Activated T-cell treated with anti-CD3 and anti-CD28 coated beads, Interleukin-2, amount 50 U/mL, for 72 hours (primary cell): ENCODE measurements around the gene AFF1. TPM values are rescaled to one million over a fixed set of nuclear protein-coding genes. Genes with fewer than 3 reads are reported as not detected.
A peak's percentile ranks its signal among the peaks of the same experiment; 100 is the strongest.
"Not testable (repeated sequence)": the region's sequence is repeated elsewhere in the genome, so short reads cannot be mapped to it uniquely, and the experiment has no call there.

Experiments
- ATAC-seq, 2 donors: fragments of 150-1000 bp; cut with Tn5 transposase; replicated peaks in 1 of 2; 2 replicates each; pipeline ENCODE4 v1.10.0; 2021; ENCODE audit warnings: moderate library complexity in 2 of 2, mild to moderate bottlenecking in 1 of 2
- DNase-seq, 2 donors: peaks; one replicate each; pipeline ENCODE4 v3.0.0; 2021 to 2022; ENCODE audit warnings: mixed read lengths in 1 of 2
- H3K27ac Mint-ChIP-seq: one replicate; pipeline ENCODE4 v1.8.0; 2022; ENCODE audit warnings: mild to moderate bottlenecking, moderate library complexity, mixed read lengths
- H3K27me3 Mint-ChIP-seq: one replicate; pipeline ENCODE4 v1.8.0; 2022; ENCODE audit warnings: low read depth, mixed read lengths
- H3K36me3 Mint-ChIP-seq, 2 donors: one replicate each; pipeline ENCODE4 v1.8.0; 2022; ENCODE audit warnings: mixed read lengths in 2 of 2, mild to moderate bottlenecking in 1 of 2; ENCODE audit not compliant: insufficient read depth in 2 of 2
- H3K4me1 Mint-ChIP-seq: one replicate; pipeline ENCODE4 v1.8.0; 2022; ENCODE audit warnings: low read depth, mixed read lengths
- H3K4me3 Mint-ChIP-seq, 2 donors: one replicate each; pipeline ENCODE4 v1.8.0; 2022; ENCODE audit warnings: mild to moderate bottlenecking in 2 of 2, mixed read lengths in 2 of 2, moderate library complexity in 2 of 2
- H3K9me3 Mint-ChIP-seq, 2 donors: one replicate each; pipeline ENCODE4 v1.8.0; 2022; ENCODE audit warnings: mixed read lengths in 2 of 2
- total RNA-seq, 2 donors: library from RNA; stranded (reverse); gene quantifications; one replicate each; pipeline ENCODE4 v1.2.3, GENCODE V29; 2022

Gene AFF1
- total RNA-seq, 2 donors from 2014 or later: 57.5 to 68.6 TPM

- H3K27me3 Mint-ChIP-seq: no peaks in the 10 kb centered on the region
- H3K36me3 Mint-ChIP-seq: peaks cover 0 to 1% of the 10 kb centered on the region in 2 donors
- no peak overlapping the region for H3K27ac Mint-ChIP-seq
- DNase-seq: no peak
- no peak for ATAC-seq
- no peak overlapping the region for H3K4me3 Mint-ChIP-seq
- H3K4me1 Mint-ChIP-seq: peaks cover 67% of the 10 kb centered on the region
- H3K9me3 Mint-ChIP-seq: no peaks in the 10 kb centered on the region
These were observed 144.2 kb downstream of the AFF1 start for GRCh38 chr4:87078987-87079486.

- no peak overlapping the region for H3K4me3 Mint-ChIP-seq
- H3K36me3 Mint-ChIP-seq: peaks cover 2 to 6% of the 10 kb centered on the region in 2 donors
- DNase-seq (no peak), ATAC-seq (no peak)
- H3K9me3 Mint-ChIP-seq: no peaks in the 10 kb centered on the region
- H3K4me1 Mint-ChIP-seq: peaks cover 65% of the 10 kb centered on the region
- H3K27ac Mint-ChIP-seq: no peak overlapping the region
- no peaks in the 10 kb centered on the region for H3K27me3 Mint-ChIP-seq
These were observed 145.2 kb downstream of the AFF1 start for GRCh38 chr4:87079967-87080366.

GRCh38 chr4:87080462-87080861, 145.7 kb downstream of the AFF1 start:
- DNase-seq (no peak), ATAC-seq (no peak)
- Mint-ChIP-seq H3K4me1 (peaks cover 62% of the 10 kb centered on the region), H3K9me3 (no peaks in the 10 kb centered on the region), H3K27ac (no peak overlapping the region), H3K27me3 (no peaks in the 10 kb centered on the region), H3K4me3 (no peak overlapping the region), H3K36me3 (peaks cover 2 to 6% of the 10 kb centered on the region in 2 donors)

- no peak for ATAC-seq
These were observed 147.0 kb downstream of the AFF1 start for GRCh38 chr4:87081826-87082225.

GRCh38 chr4:87085732-87086131, 150.9 kb downstream of the AFF1 start:
- peaks cover 32% of the 10 kb centered on the region for H3K4me1 Mint-ChIP-seq
- not testable (repeated sequence) for H3K4me3 Mint-ChIP-seq, H3K27me3 Mint-ChIP-seq, H3K27ac Mint-ChIP-seq, H3K9me3 Mint-ChIP-seq, DNase-seq, H3K36me3 Mint-ChIP-seq, ATAC-seq

More at GRCh38 chr4:87081826-87082225, 147.0 kb downstream of the AFF1 start:
- H3K9me3 Mint-ChIP-seq: no peaks in the 10 kb centered on the region
- peaks cover 2 to 6% of the 10 kb centered on the region in 2 donors for H3K36me3 Mint-ChIP-seq
- DNase-seq: no peak
- peaks cover 55% of the 10 kb centered on the region for H3K4me1 Mint-ChIP-seq
- no peaks in the 10 kb centered on the region for H3K27me3 Mint-ChIP-seq
- H3K27ac Mint-ChIP-seq: no peak overlapping the region
- H3K4me3 Mint-ChIP-seq: no peak overlapping the region

GRCh38 chr4:87086143-87086805, 151.5 kb downstream of the AFF1 start:
- H3K4me3 Mint-ChIP-seq: no peak overlapping the region
- no peak overlapping the region for H3K27ac Mint-ChIP-seq

GRCh38 chr4:87087015-87087414, 152.2 kb downstream of the AFF1 start:
- peaks cover 33% of the 10 kb centered on the region for H3K4me1 Mint-ChIP-seq
- no peak overlapping the region for H3K4me3 Mint-ChIP-seq
- no peaks in the 10 kb centered on the region for H3K27me3 Mint-ChIP-seq
- no peak for ATAC-seq
- H3K36me3 Mint-ChIP-seq: peaks cover 2 to 5% of the 10 kb centered on the region in 2 donors
- no peak for DNase-seq
- no peaks in the 10 kb centered on the region for H3K9me3 Mint-ChIP-seq
- H3K27ac Mint-ChIP-seq: no peak overlapping the region

More at GRCh38 chr4:87086143-87086805, 151.5 kb downstream of the AFF1 start:
- Mint-ChIP-seq H3K4me1 (peaks cover 30% of the 10 kb centered on the region), H3K27me3 (no peaks in the 10 kb centered on the region), H3K36me3 (peaks cover 2 to 5% of the 10 kb centered on the region in 2 donors), H3K9me3 (no peaks in the 10 kb centered on the region)
- ATAC-seq (no peak), DNase-seq (no peak)

GRCh38 chr4:87087420-87087819, 152.6 kb downstream of the AFF1 start:
- Mint-ChIP-seq H3K27ac (no peak overlapping the region), H3K4me3 (no peak overlapping the region), H3K4me1 (peaks cover 37% of the 10 kb centered on the region), H3K9me3 (no peaks in the 10 kb centered on the region), H3K27me3 (no peaks in the 10 kb centered on the region), H3K36me3 (peaks cover 2 to 5% of the 10 kb centered on the region in 2 donors)
- ATAC-seq (no peak), DNase-seq (no peak)

- H3K36me3 Mint-ChIP-seq: peaks cover 2 to 5% of the 10 kb centered on the region in 2 donors
These were observed 153.4 kb downstream of the AFF1 start for GRCh38 chr4:87088186-87088585.

GRCh38 chr4:87089368-87089767, 154.6 kb downstream of the AFF1 start:
- no peak overlapping the region for H3K27ac Mint-ChIP-seq
- H3K9me3 Mint-ChIP-seq: no peaks in the 10 kb centered on the region
- ATAC-seq: no peak
- no peak overlapping the region for H3K4me3 Mint-ChIP-seq
- peaks cover 42% of the 10 kb centered on the region for H3K4me1 Mint-ChIP-seq
- peaks cover 2 to 5% of the 10 kb centered on the region in 2 donors for H3K36me3 Mint-ChIP-seq
- DNase-seq: no peak
- H3K27me3 Mint-ChIP-seq: no peaks in the 10 kb centered on the region

More at GRCh38 chr4:87088186-87088585, 153.4 kb downstream of the AFF1 start:
- no peaks in the 10 kb centered on the region for H3K27me3 Mint-ChIP-seq
- no peak overlapping the region for H3K27ac Mint-ChIP-seq
- ATAC-seq (no peak), DNase-seq (no peak)
- H3K4me1 Mint-ChIP-seq: peaks cover 42% of the 10 kb centered on the region
- no peaks in the 10 kb centered on the region for H3K9me3 Mint-ChIP-seq
- H3K4me3 Mint-ChIP-seq: no peak overlapping the region

GRCh38 chr4:87090305-87090704, 155.5 kb downstream of the AFF1 start:
- Mint-ChIP-seq H3K27me3 (no peaks in the 10 kb centered on the region), H3K36me3 (no peaks in the 10 kb centered on the region), H3K27ac (no peak overlapping the region), H3K4me3 (no peak overlapping the region), H3K4me1 (peaks cover 42% of the 10 kb centered on the region), H3K9me3 (no peaks in the 10 kb centered on the region)
- DNase-seq: no peak
- no peak for ATAC-seq

- peaks cover 0 to 1% of the 10 kb centered on the region in 2 donors for H3K36me3 Mint-ChIP-seq
- H3K4me3 Mint-ChIP-seq: peak overlapping the region in 1 of 2 donors; percentile 25
- peaks cover 48% of the 10 kb centered on the region for H3K4me1 Mint-ChIP-seq
- H3K27me3 Mint-ChIP-seq: no peaks in the 10 kb centered on the region
- peak overlapping the region; percentile 74 for H3K27ac Mint-ChIP-seq
- no peak for ATAC-seq
- H3K9me3 Mint-ChIP-seq: no peaks in the 10 kb centered on the region
- peak in 1 of 2 donors; percentile 25 for DNase-seq
These were observed 157.8 kb downstream of the AFF1 start for GRCh38 chr4:87092389-87093141.

- H3K4me1 Mint-ChIP-seq: peaks cover 58% of the 10 kb centered on the region
- H3K27me3 Mint-ChIP-seq: no peaks in the 10 kb centered on the region
- no peaks in the 10 kb centered on the region for H3K9me3 Mint-ChIP-seq
- DNase-seq (peak; percentile 34 to 39), ATAC-seq (peak; percentile 84)
- peak overlapping the region; percentile 74 for H3K27ac Mint-ChIP-seq
- peaks cover 0 to 1% of the 10 kb centered on the region in 2 donors for H3K36me3 Mint-ChIP-seq
- peak overlapping the region; percentile 25 to 40 for H3K4me3 Mint-ChIP-seq
These were observed 158.8 kb downstream of the AFF1 start for GRCh38 chr4:87093443-87094123.
